RCC 7860 (cell line): ENCODE results near the gene TBC1D13.
A peak's percentile ranks its signal among the peaks of the same experiment; 100 is the strongest.
"Not testable (repeated sequence)": the region's sequence is repeated elsewhere in the genome, so short reads cannot be mapped to it uniquely, and the experiment has no call there.

Experiments
- DNase-seq: peaks from one replicate; pipeline ENCODE4 v3.0.0-alpha.2; 2015; ENCODE audit warnings: low spot score
- FAIRE-seq: peaks from 2 replicates; lab custom pipeline; 2012; peaks lifted over from hg19 to GRCh38; lab: Jason Lieb, UNC

The TBC1D13 gene

DNA sequence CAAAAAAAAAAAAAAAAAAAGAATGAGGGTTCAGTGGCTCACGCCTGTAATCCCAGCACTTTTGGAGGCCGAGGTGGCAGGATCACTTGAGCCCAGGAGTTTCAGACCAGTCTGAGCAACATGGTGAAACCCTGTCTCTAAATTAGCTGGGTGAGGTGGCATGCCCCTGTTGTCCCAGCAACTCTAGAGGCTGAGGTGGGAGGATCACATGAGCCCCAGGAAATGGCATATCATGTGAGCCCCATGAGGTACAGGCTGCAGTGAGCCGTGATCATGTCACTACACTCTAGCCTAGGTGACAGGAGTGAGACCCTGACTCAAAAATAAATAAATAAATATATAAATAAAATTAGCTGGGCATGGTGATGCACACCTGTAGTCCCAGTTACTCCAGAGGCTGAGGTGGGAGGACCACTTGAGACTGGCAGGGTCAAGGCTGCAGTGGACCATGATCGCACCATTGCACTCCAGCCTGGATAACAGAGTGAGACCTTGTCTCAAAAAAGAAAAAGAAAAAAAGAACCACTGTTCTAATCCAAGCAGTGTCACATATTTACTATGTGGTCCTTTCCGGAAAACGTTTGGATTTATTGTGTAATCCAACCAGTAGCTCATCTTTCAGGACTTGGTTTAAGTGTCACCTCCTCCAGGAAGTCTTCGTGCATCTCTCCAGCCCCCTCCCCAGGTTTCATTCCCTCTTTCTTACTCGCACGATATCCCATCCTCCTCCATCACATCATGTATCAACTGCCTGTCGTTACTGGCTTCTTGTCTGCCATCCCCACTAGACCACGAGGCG, 54.8 kb downstream of the TBC1D13 start:
- FAIRE-seq (no peak), DNase-seq (no peak)

DNA sequence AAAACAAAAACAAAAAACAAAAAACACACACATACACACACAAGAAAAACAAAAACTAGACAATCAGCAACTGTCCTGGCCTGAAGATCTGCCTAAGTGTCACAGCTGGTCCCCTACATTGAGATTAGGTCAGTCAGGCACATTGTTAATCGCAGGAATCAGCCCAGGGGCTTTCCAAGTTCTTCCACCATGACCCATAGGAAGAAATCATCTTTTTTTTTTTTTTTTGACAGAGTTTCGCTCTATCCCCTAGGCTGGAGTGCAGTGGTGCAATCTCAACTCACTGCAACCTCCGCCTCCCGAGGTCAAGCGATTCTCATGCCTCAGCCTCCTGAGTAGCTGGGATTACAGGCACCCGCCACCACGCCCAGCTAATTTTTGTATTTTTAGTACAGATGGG, 56.1 kb downstream of the TBC1D13 start:
- FAIRE-seq, DNase-seq: not testable (repeated sequence)

DNA sequence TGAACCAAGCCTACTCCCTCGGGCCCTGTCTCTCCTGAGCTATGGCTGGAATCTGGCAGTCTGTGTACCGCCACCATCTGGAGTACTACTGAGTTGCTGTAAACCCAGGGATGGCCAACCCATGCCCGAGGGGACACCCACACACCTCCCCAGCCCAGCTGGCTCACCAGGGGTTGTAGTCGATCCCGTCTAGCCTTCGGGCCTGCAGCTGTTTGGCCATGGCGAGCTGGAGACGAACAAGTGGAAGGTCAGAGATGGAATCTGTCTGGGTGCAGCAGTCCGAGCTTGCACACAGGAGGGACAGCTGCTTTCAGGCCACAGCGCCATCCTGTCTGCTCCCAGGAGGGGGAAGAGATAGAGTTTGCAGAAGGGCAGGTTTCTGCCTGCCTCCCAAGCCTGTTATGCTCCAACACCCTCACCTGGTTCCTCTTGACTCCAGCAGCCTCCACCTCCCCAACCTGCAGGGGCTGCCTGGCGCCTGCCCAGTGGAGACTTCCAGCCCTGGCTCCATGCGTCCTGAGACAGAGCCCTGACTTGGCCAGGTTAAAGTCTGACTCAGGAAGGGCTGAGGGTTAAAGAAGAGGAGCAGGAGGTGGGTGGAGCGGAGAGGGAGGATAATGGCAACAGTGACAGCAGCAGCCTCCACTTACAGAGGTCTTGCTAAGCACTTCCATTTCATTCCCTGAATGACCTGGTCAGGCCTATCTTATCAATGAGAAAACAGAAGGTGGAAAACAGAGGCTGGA, 58.3 kb downstream of the TBC1D13 start:
- DNase-seq (no peak), FAIRE-seq (no peak)

DNA sequence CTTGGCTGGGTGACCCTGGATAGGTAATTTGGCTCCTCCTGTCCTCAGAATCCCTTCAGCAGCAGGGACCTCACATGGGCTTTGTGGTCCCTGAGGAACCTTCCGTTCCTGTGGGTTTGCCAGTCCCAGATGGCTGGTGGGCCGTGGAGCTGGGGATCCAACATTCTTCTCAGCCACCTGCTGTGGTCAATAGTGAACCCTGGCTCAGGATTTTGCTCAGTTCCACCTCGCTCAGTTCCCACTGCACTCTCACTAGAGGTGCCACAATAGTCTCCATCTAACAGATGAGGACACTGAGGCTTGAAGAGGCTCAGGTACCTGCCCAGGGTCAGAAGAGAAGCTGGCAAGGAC, 59.6 kb downstream of the TBC1D13 start:
- DNase-seq = no peak
- FAIRE-seq = no peak

DNA sequence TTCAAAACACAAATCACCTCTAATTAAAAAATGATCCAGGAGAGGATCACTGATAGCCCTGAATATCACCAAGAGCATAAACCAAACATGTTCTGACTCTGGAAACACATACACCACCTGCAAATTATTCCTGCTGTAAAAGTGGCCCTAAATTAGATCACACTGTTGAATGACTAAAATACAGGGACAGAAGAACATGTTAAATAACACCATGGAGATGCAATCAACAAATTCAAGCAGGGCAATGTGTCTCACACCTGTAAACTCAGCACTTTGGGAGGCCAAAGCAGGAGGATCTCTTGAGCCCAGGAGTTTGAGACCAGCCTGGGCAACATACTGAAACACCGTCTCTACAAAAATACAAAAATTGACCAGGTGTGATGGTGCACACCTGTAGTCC, 60.8 kb downstream of the TBC1D13 start:
- FAIRE-seq (no peak), DNase-seq (no peak)

- not testable (repeated sequence) for FAIRE-seq, DNase-seq
Measured at GRCh38 chr9:128851024-128851423, 64.0 kb downstream of the TBC1D13 start.

- DNase-seq (peak; percentile 23), FAIRE-seq (peak; percentile 17)
Measured at GRCh38 chr9:128851779-128852600, 64.9 kb downstream of the TBC1D13 start.

- not testable (repeated sequence) for DNase-seq, FAIRE-seq
Measured at GRCh38 chr9:128852646-128853045, 65.6 kb downstream of the TBC1D13 start.

GRCh38 chr9:128854454-128854853, 67.4 kb downstream of the TBC1D13 start:
- DNase-seq, FAIRE-seq: not testable (repeated sequence)

GRCh38 chr9:128858476-128858875, 71.4 kb downstream of the TBC1D13 start:
- DNase-seq, FAIRE-seq: not testable (repeated sequence)
